Pericardium fibroblast (primary cell): Measurements from ENCODE around the gene NR2F1. TPM values are rescaled to one million over a fixed set of nuclear protein-coding genes. Genes with fewer than 3 reads are reported as not detected.

Experiments used
- total RNA-seq: library from RNA; depleted of rRNA; stranded (reverse); fragments of >200 nt; gene quantifications from 2 replicates; pipeline ENCODE4 v1.2.3, GENCODE V29; 2015

The NR2F1 gene
- total RNA-seq: 46.8 and 175 TPM in 2 replicates

DNA sequence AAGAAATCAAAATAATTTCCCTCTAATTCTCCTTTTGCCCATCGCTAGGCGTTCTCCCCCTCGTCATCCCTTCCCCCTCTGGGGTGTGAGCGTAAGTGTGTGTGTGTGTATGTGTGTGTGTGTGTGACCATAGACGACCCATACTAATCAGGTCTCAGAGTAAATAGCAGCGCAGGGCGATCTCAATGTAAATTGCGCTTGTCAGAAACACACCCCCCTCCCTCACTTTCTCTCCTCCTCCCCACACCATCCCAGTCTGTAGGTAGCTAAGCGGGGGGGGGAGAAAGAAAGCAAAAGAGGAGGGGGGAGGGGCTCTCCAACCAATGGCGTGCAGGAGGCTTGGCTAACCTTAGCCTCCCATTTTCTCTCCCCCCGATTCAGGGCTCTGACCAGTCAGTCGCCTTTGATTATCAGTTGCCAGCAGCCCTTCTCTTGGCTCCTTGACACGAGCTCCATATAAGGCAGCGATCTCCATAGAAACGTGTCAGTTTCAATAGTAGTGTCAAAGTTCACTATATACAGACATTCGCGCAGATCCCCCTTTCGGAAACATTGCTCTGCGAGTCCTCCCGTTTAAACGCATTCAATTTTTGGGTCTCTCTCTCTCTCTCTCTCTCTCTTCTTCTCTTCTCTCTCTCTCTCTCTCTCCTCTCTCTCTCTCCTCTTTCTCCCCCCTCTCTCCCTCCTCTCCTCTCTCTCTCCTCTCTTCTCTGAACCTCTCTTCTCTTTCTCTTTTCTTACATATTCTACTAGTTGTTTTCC, at the start of gene NR2F1:
TSS of gene NR2F1 (plus strand) at position 546 of the 762 bp plus-strand sequence. CDS start 1,802 bp downstream, outside the sequence.

DNA sequence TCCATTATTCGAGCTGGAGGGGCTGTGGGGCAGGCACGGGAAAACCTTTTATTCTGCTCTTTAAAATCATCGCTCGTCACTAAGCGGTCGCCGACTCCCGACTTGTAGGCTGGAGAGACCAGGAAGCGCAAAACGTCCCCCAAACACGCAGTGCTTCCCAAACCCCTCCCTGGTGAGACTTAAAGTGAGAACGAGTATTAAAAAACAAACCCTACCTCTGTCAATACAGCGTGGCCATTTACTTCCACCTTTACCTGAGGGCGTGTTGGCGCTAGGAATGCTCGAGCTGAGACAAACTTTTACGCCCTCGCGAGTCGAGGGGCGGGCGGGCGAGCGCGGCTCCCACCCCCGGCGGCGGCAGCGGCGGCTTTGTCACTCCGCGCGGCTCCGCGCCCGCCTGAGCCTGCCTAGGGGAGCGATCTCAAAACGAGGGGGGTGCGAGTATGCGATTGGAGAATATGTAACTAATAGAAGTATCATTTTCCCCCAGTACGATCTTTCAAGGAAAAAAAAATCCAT, 2.0 kb upstream of the NR2F1 start, which contains the start of gene NR2F1-AS1:
TSS of gene NR2F1-AS1 (minus strand) at position 293 of the 519 bp plus-strand sequence.

Other genes with a start within 250 kb of the NR2F1 start
- 24.2 and 28.7 TPM in 2 replicates for gene NR2F1-AS1, start 2.0 kb upstream of the NR2F1 start, total RNA-seq
- 0.12 and 0.34 TPM in 2 replicates for gene POU5F2, start 158.4 kb downstream of the NR2F1 start, total RNA-seq